ENCODE data around the gene FAM237A.

DNA sequence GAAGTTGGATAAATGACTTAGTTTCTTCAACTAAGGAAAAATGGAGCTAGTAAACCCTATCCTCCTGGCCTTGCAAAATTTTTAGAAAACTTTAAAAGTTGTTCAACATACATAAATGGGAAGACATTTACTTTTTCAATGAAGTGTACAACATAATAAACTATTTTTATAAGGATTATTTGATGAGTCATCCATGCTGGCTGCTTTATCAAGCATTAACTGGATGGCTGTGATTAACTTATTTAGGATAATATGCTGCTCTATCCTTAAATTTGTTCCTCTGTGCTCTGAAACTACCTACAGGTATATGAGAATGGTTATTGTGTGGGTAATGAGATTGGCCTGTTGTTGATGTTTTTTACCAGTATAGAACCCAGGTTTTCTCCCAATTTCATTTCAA, 54.6 kb downstream of the FAM237A start:
- TF ChIP-seq EP300 (IDR thresholded peaks at IDR 0.05; ENCODE audit: low read depth) (no peak), POLR2A (IDR thresholded peaks at IDR 0.05) (no peak), POLR2AphosphoS5 (IDR thresholded peaks at IDR 0.05) (no peak)
- TF ChIP-seq, protein P1, sequence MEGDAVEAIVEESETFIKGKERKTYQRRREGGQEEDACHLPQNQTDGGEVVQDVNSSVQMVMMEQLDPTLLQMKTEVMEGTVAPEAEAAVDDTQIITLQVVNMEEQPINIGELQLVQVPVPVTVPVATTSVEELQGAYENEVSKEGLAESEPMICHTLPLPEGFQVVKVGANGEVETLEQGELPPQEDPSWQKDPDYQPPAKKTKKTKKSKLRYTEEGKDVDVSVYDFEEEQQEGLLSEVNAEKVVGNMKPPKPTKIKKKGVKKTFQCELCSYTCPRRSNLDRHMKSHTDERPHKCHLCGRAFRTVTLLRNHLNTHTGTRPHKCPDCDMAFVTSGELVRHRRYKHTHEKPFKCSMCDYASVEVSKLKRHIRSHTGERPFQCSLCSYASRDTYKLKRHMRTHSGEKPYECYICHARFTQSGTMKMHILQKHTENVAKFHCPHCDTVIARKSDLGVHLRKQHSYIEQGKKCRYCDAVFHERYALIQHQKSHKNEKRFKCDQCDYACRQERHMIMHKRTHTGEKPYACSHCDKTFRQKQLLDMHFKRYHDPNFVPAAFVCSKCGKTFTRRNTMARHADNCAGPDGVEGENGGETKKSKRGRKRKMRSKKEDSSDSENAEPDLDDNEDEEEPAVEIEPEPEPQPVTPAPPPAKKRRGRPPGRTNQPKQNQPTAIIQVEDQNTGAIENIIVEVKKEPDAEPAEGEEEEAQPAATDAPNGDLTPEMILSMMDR (IDR thresholded peaks at IDR 0.05): no peak

Data from transverse colon (tissue), 4 donors.